COLO668 (cell line): ENCODE data around the gene RBMS2.
"Not testable (repeated sequence)": the region's sequence is repeated elsewhere in the genome, so short reads cannot be mapped to it uniquely, and the experiment has no call there.

Experiments used
- DNase-seq: peaks from one replicate; lab custom pipeline; 2025; ENCODE audit not compliant: unreplicated experiment; lab: John Stamatoyannopoulos, UW

The RBMS2 gene, protein sequence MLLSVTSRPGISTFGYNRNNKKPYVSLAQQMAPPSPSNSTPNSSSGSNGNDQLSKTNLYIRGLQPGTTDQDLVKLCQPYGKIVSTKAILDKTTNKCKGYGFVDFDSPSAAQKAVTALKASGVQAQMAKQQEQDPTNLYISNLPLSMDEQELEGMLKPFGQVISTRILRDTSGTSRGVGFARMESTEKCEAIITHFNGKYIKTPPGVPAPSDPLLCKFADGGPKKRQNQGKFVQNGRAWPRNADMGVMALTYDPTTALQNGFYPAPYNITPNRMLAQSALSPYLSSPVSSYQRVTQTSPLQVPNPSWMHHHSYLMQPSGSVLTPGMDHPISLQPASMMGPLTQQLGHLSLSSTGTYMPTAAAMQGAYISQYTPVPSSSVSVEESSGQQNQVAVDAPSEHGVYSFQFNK

DNA sequence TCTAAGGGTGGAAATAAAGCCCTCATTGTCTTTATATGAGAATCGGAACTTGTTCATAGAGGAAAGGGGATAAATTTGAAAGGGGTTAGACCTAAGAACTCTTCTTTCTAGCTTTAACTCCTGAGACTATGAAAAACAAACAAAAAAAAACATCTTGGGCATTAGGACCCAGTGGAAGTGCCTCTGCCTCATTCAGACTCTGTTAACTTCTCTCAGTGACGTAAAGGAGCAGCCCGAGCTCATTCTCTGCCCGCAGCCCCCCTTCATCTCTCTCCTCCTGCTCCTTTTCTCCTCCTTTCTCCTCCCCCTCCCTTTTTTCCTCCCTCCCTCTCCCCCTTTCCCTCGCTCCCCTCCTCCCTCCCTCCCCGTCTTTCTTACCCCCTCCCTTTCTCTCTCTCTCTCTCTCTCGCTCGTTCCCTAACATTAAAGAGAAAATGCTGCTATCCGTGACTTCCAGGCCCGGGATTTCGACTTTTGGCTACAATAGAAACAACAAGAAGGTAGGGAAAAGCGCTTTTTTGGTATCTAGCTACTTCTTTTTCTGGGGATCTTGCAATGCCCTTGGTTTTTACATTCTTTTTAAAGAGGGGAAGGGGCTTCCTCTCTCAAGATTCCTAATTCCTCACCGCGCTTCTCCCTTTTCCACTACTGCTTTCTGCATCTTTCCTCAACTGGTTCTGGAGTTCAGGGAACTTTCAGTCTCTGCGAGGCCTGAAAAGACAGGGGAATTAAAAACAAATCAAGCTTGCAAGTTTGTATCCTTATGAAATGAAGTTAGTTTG, at the start of gene RBMS2:
Gene RBMS2, plus strand, starts transcription at position 231 of the 782 bp plus-strand sequence. Its CDS starts 204 bp downstream, at position 435.
- no peak for DNase-seq

DNA sequence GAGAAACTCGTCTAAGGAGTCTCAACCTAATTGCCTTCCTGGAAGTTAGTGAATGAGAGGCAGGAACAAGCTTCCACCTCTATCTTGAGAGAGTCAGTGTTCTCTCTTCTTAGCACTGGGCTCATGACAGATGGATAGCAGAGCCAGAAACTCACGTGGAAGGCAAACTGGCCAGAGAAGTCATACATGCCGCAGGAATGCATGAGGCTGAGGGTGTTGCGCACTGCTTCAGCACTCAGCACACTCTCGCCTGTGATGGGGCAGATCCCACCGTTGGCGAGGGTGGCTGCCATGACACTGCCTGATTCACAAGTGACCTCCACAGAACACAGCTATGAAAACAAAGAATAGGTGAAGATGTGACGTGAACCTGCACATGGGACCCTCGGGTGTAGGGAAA, 47.2 kb upstream of the RBMS2 start:
- no peak for DNase-seq

DNA sequence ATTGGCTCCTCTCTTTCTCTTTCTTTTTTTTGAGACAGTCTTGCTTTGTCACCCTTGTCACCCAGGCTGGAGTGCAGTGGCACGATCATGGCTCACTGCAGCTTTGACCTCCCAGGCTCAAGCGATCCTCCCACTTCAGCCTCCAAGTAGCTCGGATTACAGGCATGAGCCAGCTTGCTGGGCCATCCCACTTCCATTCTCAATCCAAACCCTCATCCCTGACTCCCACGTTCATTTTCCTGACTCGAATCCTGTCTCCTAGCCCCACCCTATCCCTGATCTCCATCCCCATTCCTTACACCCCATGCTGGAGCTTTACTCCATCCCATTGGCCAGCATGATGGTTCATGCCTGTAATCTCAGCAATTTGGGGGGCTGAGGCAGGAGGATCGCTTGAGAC, 45.5 kb upstream of the RBMS2 start:
- no peak for DNase-seq

DNA sequence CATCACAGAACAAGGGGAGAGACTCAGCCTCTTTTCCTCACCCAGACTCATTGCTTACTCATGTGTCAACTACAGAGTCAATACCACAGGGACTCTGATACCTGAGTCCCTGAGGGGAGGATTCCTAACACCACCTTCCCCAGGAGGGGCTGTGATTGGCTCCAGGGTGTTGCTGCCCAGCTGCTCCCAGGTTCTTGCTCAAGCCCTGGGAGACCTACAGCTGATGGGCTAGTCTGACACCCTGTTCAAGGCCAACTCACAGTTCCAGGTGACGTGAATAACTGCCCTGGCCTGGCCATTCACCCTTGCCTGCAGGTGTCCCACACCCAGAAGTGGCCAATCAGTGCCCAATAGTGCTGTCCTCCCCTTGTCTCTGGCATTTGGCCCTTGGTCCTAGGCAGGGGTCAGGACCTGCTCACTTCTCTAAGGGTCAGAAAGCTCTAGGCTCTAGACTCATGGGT, 44.6 kb upstream of the RBMS2 start:
- no peak for DNase-seq

DNA sequence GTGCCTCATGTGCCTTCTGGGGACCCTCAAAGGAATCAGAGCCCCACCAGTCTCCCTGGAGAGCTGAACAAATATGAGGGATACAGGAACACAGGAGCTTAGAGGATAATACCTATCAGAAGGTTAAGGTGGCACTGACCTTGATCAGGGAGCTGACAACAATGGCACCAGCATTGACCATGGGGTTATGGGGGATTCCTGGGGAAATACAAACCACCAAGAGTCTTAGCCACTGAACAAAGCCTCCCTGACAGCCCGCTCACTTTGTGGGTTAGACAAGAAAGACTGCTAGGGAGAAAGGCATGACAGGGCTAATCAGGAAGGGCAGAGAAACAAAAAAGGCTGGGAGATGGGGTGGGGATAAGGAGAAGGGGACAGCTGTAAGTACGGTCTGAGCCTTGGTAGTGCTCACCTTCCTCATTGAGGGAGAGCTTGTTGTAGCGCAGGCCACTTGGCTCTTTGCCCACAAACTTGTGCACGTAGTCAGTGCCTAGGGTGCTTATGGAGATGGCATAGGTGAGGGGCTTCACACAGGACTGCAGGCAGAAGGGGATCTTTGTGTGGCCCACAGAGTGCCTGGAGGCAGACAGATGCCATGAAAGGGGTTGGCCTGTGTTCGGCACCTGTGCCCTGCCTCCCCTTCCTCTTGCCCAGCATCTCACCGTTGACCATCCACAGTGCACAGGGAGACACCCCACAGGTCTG, 43.9 kb upstream of the RBMS2 start:
- DNase-seq = no peak

DNA sequence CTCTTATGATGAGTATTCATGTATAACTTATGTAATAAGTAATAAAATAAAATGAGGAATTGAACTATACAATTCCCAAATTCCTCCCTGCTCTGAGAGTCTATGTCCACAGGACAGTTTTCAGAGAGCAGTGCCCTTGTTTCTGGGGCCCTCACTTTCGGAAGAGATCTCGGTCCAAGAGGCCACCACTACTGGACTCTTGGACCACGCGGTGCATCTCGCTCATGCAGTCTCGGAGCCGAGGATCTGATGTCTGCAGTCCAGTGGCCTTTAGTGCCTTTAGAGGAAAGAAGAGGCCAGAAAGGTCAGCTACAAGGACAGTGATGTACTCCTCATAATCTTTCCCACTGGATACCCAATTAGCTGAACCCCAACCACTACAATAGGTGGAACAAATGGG, 42.0 kb upstream of the RBMS2 start:
- no peak for DNase-seq

DNA sequence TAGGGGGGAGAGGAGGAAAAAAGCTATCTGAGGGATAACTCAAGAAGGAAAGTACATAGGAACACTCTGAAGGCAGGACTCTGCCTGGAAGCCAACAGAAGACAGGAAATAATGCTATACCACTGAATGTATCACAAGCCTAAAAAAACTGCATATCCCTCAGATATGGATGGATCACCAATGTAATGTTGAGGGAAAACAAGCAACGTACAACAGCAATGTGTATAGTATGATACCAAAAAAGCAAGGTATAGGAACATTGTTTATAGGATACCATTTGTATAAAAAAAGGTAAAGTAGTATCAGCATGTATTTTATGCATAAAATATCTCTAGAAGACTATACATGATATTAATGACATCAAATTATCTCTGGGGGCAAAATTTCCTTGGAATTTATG, 37.1 kb upstream of the RBMS2 start:
- DNase-seq = no peak

DNA sequence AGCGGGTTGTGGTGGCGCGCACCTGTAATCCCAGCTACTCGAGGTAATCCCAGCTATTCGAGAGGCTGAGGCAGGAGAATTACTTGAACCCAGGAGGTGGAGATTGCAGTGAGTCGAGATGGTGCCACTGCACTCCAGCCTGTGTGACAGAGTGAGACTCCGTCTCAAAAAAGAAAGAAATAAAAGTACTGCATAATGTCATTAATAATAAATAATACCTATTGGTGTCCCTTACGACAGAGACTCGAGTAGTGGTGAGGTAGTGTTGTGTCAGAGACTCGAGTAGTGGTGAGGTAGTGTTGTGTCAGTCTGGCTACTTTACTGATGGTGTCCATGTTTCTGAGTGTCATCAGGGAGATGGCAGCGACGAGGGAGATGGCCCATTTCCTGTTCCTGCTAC, 34.9 kb upstream of the RBMS2 start:
- no peak for DNase-seq

DNA sequence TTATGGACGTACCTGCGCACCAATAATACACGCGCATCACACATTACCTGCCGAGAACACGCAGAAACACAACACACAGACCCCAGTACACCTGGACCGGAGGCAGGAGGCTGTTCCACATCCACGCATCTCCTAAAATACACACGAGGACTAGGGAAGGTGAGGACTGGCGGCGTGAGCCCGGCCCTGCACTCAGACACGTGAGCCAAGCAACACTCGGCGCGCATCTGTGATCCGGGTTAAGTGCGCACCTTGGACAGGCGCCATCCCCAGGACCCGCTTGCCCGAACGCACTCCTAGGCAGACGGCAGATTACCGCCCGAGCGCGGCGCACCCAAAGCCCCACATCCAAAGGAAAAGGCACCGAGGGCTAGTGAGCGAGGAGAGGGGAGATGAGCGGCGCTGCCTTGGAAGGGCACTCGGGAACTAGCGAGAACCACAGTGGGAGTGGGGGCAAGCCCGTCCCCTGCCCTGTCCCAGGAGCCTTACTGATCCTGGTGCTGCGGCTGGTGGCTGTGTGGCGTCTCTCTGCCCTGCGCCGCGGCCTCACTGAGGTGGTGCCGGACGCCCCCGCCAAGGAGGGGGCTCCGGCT, 34.1 kb upstream of the RBMS2 start:
- peak; percentile 59 for DNase-seq

DNA sequence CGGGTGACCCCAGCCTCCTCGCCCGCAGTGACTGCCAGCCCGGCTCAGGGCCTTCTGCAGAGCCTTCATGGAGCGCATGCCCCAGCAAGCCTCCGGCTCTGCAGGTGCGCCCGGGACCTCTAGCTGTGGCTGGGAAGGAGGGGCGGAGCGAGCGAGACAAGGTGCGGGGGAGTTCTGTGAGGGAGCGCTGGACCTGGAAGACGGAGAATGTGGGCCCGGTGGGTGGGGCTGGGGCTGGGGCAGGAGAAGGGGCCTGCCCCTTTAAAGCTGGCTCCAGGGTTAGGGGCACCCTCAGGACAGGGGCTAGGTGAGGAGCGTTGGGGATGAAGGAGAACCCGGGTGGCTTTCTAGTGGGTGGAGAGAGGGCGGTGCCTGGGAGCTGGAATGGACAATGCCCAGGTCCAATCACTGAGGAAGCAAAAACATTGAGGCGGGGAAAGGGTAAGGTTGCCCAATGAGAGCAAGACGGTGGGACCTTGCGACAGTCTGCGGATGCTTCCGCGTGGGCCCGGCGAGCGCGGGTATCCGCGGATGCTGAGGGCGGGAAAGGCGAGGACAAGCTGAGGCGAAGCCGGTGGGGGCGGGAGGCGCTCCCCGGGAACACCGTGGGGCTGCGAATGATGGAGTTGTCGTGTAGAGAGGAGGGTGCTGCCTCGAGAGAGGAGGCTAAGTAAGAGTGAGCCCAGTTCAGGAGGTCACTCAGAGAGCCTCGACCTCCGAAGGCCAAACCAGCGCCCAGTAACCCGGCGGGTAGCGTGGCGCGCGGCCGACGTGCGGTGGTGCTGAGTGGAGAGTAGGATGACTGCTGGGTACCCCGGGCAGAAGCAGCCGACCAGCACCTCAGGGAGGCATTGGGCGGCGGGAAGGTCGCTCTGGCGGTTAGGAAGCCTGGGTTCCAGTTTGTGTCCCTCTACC, 33.3 kb upstream of the RBMS2 start, which contains the start of gene GLS2:
Gene GLS2, minus strand, starts transcription at position 121 of the 915 bp plus-strand sequence. Its CDS starts 43 bp downstream, at position 78.
- DNase-seq = peak; percentile 82

DNA sequence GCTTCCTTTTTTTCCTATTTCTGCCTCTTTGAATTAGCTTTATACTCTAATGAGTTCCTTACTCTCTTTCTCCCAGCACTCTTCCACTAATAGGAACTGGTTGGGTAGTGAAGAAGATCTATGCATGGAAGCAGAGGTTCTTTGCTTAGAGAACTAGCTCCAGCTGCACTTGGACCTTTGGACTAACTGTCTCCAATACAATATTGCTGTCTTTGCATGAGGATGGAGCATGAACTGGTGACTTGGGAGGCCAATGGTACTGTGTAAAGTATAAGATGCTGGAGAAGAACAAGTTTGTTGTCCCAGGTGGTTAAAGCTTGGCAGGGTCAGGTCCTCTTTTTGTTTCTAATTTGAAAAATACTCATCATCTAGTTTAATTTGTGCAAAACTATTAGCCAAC, 31.3 kb upstream of the RBMS2 start:
- DNase-seq = no peak

DNA sequence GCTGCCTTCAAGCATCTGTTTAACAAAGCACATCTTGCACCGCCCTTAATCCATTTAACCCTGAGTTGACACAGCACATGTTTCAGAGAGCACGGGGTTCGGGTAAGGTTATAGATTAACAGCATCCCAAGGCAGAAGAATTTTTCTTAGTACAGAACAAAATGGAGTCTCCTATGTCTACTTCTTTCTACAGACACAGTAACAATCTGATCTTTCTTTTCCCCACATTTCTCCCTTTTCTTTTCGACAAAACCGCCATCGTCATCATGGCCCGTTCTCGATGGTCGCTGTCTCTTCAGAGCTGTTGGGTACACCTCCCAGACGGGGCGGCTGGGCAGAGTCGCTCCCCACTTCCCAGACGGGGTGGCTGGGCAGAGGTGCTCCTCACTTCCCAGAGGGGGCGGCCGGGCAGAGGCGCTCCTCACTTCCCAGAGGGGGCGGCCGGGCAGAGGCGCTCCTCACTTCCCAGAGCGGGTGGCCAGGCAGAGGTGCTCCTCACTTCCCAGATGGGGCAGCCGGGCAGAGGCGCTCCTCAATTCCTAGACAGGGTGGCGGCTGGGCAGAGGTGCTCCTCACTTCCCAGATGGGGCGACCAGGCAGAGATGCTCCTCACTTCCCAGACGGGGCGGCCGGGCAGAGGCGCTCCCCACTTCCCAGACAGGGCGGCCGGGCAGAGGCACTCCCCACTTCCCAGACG, 28.1 kb upstream of the RBMS2 start:
- DNase-seq = not testable (repeated sequence)

DNA sequence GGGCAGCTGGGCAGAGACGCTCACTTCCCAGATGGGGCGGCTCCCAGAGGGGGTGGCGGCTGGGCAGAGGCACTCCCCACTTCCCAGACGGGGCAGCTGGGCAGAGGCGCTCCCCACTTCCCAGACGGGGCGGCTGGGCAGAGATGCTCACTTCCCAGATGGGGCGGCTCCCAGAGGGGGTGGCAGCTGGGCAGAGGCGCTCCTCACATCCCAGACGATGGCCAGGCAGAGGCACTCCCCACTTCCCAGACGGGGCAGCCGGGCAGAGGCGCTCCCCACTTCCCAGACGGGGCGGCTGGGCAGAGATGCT, 27.6 kb upstream of the RBMS2 start:
- DNase-seq = not testable (repeated sequence)

DNA sequence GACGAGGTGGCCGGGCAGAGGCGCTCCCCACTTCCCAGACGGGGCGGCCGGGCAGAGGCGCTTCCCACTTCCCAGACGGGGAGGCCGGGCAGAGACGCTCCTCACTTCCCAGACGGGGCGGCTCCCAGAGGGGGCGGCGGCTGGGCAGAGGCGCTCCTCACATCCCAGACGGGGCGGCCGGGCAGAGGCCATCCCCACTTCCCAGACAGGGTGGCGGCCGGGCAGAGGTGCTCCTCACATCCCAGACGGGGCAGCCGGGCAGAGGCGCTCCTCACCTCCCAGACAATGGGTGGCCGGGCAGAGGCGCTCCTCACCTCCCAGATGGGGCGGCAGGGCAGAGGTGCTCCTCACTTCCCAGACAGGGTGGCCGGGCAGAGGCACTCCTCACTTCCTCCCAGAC, 27.1 kb upstream of the RBMS2 start:
- not testable (repeated sequence) for DNase-seq

DNA sequence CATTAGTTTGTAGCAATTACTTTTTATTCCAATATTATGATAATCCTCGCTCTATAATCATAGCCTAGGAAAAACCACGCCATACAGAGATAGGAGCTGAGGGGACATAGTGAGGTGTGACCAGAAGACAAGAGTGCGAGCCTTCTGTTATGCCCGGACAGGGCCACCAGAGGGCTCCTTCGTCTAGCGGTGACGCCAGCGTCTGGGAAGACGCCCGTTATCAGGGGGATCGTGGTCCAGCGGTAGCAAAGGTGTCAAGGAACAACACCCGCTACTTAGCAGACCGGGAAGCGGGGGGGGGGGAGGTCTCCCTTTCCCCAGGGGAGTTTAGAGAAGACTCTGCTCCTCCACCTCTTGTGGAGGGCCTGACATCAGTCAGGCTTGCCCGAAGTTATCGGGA, 24.9 kb upstream of the RBMS2 start:
- DNase-seq = peak; percentile 1

DNA sequence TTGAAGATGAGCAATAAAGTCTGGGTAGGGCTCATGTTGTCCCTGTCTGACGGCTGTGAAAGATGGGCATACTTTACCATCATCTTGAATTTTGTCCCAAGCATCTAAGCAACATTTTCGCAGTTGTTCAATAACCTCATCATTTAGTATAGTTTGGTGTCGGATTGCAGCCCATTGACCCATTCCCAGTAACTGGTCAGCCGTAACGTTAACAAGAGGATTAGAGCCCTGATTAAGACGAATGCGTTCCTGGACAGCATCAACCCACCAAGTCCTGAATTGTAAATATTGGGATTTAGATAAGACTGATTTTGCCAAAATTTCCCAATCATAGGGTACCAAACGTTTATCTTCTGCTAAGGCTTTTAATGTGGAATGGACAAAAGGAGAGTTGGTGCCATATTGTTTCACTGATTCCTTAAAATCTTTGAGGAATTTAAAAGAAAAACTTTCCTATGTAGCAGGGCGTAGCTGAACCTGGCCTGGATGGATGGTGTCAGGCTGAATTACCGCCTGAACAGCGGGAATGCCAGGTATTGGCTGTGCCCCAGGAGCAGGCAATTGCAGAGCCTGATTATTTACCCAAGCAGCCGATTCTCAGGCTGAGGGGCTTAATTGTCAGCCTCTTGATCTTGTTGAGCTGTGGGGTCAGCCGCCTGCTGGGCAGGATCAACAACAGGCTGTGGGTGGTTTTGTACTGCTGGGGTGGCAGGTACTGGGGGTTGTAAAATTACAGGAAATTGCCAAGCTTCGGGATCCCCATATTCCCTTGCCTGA, 23.3 kb upstream of the RBMS2 start:
- not testable (repeated sequence) for DNase-seq

DNA sequence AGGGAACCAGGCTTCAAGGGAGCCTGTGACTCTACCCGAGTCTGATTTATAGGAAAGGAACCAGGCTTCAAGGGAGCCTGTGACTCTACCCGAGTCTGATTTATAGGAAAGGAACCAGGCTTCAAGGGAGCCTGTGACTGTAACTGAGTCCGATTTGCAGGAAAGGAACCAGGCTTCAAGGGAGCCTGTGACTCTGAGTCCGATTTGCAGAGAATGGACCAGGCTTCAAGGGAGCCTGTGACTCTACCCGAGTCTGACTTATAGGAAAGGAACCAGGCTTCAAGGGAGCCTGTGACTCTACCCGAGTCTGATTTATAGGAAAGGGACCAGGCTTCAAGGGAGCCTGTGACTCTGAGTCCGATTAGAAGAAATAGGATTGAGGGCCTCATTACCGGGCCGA, 22.2 kb upstream of the RBMS2 start:
- DNase-seq = not testable (repeated sequence)

DNA sequence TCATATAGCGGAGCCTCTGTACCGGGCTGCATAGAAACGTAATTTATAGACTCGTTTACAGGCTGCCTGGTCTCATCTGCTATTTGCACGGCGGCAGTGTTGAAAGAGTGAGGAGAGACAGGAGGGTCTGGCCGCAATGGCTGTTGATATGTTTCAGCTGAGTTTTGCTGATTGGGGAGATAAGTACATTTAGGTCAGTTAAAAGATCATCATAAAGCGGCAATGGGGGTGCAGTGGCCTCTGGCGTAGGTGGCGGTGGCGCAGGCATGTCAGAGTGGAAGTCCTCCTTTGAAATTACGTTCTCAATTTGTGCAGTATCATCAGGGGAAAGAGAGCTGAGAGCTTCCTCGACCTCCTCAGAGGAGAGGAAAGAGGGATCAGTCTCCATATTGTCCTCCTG, 21.7 kb upstream of the RBMS2 start:
- DNase-seq = not testable (repeated sequence)

DNA sequence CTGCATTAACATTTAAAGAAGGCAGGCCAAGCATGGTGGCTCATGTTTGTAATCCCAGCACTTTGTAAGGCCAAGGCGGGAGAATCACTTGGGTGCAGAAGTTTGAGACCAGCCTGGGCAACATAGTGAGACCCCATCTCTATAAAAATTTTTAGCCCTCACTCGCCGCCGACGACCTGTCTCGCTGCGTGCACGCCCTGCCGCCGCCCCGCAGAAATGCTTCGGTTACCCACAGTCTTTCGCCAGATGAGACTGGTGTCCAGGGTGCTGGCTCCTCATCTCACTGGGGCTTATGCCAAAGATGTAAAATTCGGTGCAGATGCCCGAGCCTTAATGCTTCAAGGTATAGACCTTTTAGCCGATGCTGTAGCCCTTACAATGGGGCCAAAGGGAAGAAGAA, 10.8 kb upstream of the RBMS2 start:
- no peak for DNase-seq
